Posterior vena cava (tissue), 2 donors: Measurements from ENCODE around the gene ERN1. TPM values are rescaled to one million over a fixed set of nuclear protein-coding genes. Genes with fewer than 3 reads are reported as not detected.

Source experiments
- DNase-seq: peaks from one replicate; pipeline ENCODE4 v3.0.0-alpha.2; 2020; ENCODE audit warnings: low spot score
- intact Hi-C, 2 donors: fragments of 100-400 bp; cut with DNase I; formaldehyde crosslinking; loops; one replicate each; pipeline versions ENCODE4 v1.14.1 to v1.14.2; 2022 to 2023
- total RNA-seq, 2 donors: library from RNA; stranded (reverse); fragmentation: NEBNext Ultra II Directional; extraction: Animal tissue kit (Norgen Biotek cat#: 25700); gene quantifications; one replicate each; pipeline ENCODE4 v1.2.1, GENCODE V29; 2021
- donor health status: DM: yes; HTN: yes; CAD: no.
- donor health status: DM: yes; HTN: yes; CAD: no.

The ERN1 gene
- total RNA-seq, 2 donors from 2014 or later: 17.2 to 18.6 TPM

- no peak for DNase-seq
- intact Hi-C loops: no loop called here
Observed at GRCh38 chr17:64097196-64097936, 32.6 kb downstream of the ERN1 start.

GRCh38 chr17:64096037-64096436, 33.9 kb downstream of the ERN1 start:
- intact Hi-C loops: no loop called here
- no peak for DNase-seq

- DNase-seq: no peak
- intact Hi-C loops: no loop called here
Observed at GRCh38 chr17:64095144-64095882, 34.6 kb downstream of the ERN1 start.

DNA sequence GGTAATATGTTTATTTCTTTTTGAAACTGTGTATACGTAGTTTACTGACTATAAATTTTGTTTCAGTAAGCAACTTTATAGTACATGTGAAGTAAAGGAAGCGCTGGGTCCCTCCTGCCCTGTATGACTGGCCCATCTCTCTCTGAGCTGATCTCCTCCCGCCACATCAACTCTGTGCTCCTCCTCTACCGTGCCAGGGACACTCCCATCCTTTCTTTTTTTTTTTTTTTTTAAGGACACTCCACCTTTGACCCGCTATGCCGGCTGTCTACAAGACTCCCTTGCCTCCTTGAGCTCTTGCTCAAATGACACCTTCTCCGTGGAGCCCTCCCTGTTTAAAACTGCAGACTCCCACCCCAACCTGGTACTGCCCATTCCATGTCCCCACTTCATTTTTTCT, 35.5 kb downstream of the ERN1 start:
- DNase-seq: no peak
- intact Hi-C loops: no loop called here

DNA sequence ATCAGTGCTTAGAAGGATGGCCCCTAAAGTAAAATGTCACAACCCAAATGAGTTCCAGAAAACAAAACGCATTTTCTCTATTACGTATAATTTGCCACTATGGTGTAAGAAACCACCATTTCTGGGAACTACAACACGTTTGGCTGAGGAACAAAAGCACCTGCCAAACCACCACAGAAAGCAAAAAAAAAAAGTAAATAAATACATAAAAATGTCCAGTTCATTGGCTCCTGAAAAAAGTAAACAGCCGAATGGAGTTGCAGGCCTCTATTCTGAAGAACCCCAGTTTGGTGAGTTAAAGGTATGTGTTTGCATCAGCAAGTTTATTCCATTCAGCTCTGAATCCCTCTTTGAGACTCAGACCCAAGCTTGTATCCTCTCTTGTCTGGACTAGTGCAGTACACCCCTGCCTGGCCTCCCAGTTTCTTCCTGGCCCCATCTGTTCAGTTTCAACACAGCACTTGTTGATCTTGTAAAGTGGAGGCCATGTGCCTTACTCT, 36.9 kb downstream of the ERN1 start:
- intact Hi-C loops: no loop called here
- DNase-seq: no peak

DNA sequence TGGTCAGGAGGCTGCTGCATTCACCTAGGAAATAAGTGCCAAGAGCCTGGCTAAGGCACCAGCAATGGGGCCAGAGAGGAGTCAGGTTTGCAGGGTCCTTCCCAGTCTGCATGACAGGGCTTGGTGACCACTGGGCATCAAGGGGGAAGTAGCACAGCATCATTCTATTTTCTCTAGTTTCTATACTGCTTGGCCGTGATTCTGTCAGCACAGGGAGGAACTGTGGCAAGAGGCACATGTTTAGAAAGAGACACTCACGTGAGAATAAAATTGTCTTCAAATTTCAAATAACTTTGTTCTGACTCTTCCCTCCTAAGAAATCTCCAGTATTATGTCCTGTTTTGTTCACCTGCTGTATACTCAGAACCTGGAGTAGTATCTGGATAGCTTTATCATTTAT, 37.8 kb downstream of the ERN1 start:
- no peak for DNase-seq
- intact Hi-C loops: no loop called here

DNA sequence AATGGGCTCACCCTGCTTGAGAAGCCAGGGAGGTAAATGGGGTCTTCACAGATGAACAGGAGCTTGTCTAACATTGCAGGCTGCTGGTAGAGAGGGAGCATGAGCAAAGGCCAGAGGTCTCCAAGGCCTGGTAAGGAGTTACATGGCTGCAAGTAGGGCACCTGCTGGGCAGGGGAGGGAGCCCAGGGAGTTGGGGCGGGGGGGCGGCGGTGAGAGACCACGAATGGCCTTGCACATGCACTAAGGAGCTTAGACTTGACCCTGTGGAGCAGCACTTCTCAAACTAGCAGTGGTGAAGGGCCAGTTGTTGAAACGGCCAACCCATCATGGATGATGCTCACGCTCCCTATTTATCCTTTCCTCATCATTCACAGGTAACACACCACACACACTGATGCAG, 38.4 kb downstream of the ERN1 start:
- intact Hi-C loops: no loop called here

GRCh38 chr17:64091116-64091515, 38.8 kb downstream of the ERN1 start:
- intact Hi-C loops: no loop called here
- no peak for DNase-seq

More for the DNA sequence above, 38.4 kb downstream of the ERN1 start:
- no peak for DNase-seq

DNA sequence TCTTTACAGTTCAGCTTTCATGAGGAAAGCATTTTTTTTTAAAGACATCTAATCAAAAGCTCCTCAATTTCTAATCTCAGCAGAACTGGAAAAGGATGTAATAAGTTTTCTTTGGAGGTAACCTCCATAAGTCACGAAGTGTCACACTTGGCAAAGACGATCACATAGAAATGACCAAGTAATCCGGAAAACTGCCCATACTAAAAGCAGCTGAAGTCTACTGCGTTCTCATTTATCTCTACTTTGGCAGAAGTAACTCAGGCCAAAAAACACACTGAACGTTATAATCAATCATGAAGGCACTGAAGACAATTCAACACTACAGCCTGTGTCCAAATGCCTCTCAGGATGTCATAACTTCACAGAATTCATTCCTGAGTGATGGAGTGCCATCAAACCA, 39.8 kb downstream of the ERN1 start:
- no peak for DNase-seq
- intact Hi-C loops: no loop called here

- intact Hi-C loops: no loop called here
- DNase-seq: no peak
Observed at GRCh38 chr17:64087252-64088005, 42.5 kb downstream of the ERN1 start.

GRCh38 chr17:64085650-64086005, 44.3 kb downstream of the ERN1 start:
- intact Hi-C loops: no loop called here
- no peak for DNase-seq

- no peak for DNase-seq
- intact Hi-C loops: loop anchor here in 1 of 2 donors (5.0 kb wide), 1 partner anchor 47 kb away; the partner anchor contains the start of gene ERN1
Observed at GRCh38 chr17:64084940-64085649, 44.8 kb downstream of the ERN1 start.

DNA sequence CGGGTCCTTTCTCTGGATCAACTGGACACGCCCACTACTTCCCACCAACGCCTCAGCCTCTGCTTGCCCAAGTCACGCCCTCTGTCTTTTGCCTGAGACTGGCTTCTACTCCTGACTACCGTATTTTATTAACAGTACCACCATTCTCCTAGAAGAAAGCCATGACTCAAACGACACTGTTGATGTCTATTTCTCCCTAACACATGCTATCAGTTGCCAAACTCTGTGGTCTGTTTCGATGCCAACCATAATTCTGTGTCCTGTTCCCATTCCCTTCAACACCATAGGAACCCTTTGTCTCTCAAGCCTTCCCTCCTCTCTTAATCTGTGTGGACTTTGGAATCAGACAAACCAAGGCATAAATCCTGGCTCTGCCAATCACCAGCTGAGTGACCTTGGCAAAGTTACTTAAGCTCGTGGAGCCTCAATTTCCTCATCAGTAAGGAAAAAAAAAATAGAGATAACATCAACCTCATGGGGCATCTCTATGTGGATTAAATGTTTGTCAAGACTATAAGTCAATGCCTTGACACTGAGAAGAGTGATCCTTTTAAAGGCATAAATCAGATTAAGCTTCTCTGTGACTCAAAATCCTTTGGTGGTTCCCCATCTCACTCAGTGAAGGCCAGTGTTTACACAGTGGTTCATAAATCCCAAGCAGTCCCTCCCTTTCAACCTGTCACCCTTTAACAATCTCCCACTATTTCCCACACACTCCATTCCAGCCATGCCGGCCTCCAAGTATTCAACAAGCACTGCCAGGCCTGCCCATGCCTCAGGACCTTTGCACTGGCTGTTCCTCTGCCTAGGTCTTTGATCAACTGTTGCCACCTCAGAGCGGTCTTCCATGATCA, 45.6 kb downstream of the ERN1 start:
- no peak for DNase-seq
- intact Hi-C loops: loop anchor here in 1 of 2 donors (5.0 kb wide), 1 partner anchor 48 kb away; the partner anchor contains the start of gene ERN1

- intact Hi-C loops: loop anchor here in 1 of 2 donors (5.0 kb wide), 1 partner anchor 49 kb away; the partner anchor contains the start of gene ERN1
- DNase-seq: no peak
Observed at GRCh38 chr17:64083563-64084085, 46.3 kb downstream of the ERN1 start.

DNA sequence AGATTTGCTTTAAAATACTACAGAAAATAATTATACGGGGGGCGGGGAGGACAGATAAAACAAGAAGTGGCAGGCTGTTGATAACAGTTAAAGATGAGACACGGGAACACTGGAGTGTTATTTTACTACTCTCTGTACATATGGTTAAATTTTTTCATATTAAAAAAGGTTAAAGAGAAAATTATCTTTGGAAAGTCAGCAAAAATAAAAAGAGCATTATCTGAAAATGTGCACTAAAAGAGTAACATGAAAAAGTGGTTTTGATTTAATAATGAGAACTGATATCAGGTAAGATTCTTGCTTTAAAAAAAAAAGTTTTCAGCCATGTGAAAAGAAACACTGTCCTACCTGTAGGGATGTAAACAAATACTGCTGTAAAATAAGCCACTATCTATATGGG, 46.9 kb downstream of the ERN1 start:
- intact Hi-C loops: loop anchor here in 1 of 2 donors (5.0 kb wide), 1 partner anchor 49 kb away; the partner anchor contains the start of gene ERN1
- no peak for DNase-seq

GRCh38 chr17:64081802-64082799, 47.8 kb downstream of the ERN1 start:
- intact Hi-C loops: loop anchor here in 1 of 2 donors (5.0 kb wide), 1 partner anchor 50 kb away; the partner anchor contains the start of gene ERN1
- no peak for DNase-seq

GRCh38 chr17:64080174-64080618, 49.7 kb downstream of the ERN1 start:
- DNase-seq: no peak
- intact Hi-C loops: loop anchor here in 1 of 2 donors (5.0 kb wide), 1 partner anchor 52 kb away; the partner anchor contains the start of gene ERN1
